ENCODE data around the gene RARRES2.

RARRES2 gene

DNA sequence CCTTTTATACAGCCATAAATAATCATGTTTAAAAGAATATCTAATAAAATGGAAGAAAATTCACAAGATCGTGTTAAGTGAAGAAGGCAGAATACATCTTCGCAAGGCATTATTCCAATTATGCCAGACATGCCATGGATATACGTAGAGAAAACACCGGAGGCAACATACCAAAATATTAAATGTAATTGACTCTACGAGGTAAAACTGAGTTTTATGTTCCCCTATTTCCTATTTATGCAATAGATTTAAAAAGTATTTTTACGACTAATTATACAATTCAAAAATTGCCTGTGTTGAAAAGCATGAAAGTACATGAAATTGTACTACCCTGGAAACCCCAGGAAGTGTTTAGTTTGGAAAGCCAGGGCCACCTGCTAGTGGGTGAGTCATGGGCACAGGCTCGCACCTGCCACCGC lies 26.3 kb upstream of the RARRES2 start:
- Histone ChIP-seq H3K27me3 (ENCODE audit: low read length) (no peaks in the 10 kb centered on the region), H3K9me2 (replicated peaks; ENCODE audit: insufficient read depth, low read length) (no peaks in the 10 kb centered on the region), H3K4me3 (ENCODE audit: insufficient read depth, low read length, poor library complexity, severe bottlenecking) (peak overlapping the region; percentile 58), H4K20me1 (ENCODE audit: low read depth, low read length) (no peaks in the 10 kb centered on the region), H3K36me3 (ENCODE audit: low read length) (no peaks in the 10 kb centered on the region), H2AFZ (ENCODE audit: low read depth, low read length, severe bottlenecking) (peak overlapping the region; percentile 57), H3K27ac (ENCODE audit: low read depth, low read length) (peak overlapping the region; percentile 37), H3K4me2 (ENCODE audit: low read depth, low read length, poor library complexity, severe bottlenecking) (peak overlapping the region; percentile 73), H3K79me2 (ENCODE audit: insufficient read depth, low read length) (no peaks in the 10 kb centered on the region), H3F3A (ENCODE audit: insufficient read depth) (peaks cover 11% of the 10 kb centered on the region; the same call in 1 of the 2 replicates), H3K9ac (ENCODE audit: low read length) (no peak overlapping the region), H3K9me3 (ENCODE audit: insufficient read depth, low read length) (no peaks in the 10 kb centered on the region)
- no peak for TF ChIP-seq EZH2phosphoT487 (conservative IDR thresholded peaks at IDR 0.05; ENCODE audit: low read length)
- TF ChIP-seq, protein P1, sequence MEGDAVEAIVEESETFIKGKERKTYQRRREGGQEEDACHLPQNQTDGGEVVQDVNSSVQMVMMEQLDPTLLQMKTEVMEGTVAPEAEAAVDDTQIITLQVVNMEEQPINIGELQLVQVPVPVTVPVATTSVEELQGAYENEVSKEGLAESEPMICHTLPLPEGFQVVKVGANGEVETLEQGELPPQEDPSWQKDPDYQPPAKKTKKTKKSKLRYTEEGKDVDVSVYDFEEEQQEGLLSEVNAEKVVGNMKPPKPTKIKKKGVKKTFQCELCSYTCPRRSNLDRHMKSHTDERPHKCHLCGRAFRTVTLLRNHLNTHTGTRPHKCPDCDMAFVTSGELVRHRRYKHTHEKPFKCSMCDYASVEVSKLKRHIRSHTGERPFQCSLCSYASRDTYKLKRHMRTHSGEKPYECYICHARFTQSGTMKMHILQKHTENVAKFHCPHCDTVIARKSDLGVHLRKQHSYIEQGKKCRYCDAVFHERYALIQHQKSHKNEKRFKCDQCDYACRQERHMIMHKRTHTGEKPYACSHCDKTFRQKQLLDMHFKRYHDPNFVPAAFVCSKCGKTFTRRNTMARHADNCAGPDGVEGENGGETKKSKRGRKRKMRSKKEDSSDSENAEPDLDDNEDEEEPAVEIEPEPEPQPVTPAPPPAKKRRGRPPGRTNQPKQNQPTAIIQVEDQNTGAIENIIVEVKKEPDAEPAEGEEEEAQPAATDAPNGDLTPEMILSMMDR (IDR thresholded peaks at IDR 0.05; ENCODE audit: insufficient read depth, low read length, poor library complexity, severe bottlenecking) = no peak

DNA sequence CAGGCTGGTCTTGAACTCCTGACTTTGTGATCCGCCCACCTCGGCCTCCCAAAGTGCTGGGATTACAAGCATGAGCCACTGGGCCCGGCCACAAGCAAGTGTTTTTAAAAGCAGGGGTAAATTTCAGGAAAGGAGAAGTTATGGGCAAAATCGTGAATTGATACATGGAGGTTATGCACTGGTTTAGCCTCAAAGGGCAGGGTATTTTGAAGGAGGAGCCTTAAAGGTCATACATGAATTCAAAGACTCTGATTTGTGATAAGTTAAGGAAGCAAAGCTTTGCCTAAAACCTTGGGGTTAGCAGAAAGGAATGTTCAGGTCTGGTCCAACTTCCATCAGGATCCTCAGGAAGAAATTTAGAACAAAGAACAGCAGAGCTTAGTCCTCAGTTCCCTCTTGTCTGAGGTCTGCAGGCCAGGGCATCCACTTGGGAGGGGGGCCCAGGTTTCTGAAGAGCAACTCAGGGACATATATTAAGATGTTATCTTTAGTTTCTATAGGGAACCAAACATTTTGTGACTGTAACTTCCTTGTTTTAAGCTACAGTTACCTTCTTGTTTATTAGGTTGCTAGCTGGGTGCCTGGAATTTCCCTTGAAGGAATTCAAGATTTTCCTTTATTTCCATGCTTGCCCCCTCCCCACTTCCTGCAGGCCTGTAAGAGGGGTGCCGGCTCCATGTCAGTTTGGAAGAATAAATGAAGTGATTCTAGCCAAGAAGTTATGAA lies 24.4 kb upstream of the RARRES2 start:
- Histone ChIP-seq H3K27me3 (ENCODE audit: low read length) (no peaks in the 10 kb centered on the region), H3K4me2 (ENCODE audit: low read depth, low read length, poor library complexity, severe bottlenecking) (no peak overlapping the region), H4K20me1 (ENCODE audit: low read depth, low read length) (no peaks in the 10 kb centered on the region), H3F3A (ENCODE audit: insufficient read depth) (peaks cover 11% of the 10 kb centered on the region; the same call in 1 of the 2 replicates), H3K36me3 (ENCODE audit: low read length) (no peaks in the 10 kb centered on the region), H3K9ac (ENCODE audit: low read length) (no peak overlapping the region), H3K9me2 (replicated peaks; ENCODE audit: insufficient read depth, low read length) (no peaks in the 10 kb centered on the region), H3K9me3 (ENCODE audit: insufficient read depth, low read length) (no peaks in the 10 kb centered on the region), H3K4me3 (ENCODE audit: insufficient read depth, low read length, poor library complexity, severe bottlenecking) (no peak overlapping the region), H3K27ac (ENCODE audit: low read depth, low read length) (no peak overlapping the region), H2AFZ (ENCODE audit: low read depth, low read length, severe bottlenecking) (no peak overlapping the region), H3K79me2 (ENCODE audit: insufficient read depth, low read length) (no peaks in the 10 kb centered on the region)
- no peak for TF ChIP-seq EZH2phosphoT487 (conservative IDR thresholded peaks at IDR 0.05; ENCODE audit: low read length)

DNA sequence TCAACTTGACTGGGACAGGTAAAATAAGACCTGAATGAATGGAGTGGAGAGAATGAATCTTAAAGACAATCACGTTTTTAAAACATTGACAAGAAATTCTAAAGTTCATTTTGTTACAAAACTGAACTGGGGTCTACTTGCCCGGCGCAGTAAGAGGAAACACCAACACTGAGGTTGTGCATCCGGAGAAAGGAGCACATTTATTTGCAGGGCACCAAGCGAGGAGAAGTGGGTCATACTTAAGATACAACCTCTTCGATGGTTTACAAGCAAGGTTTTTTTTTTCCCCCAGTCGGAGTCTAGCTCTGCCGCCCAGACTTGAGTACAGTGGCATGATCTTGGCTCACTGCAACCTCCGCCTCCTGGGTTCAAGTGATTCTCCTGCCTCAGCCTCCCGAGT lies 23.8 kb upstream of the RARRES2 start:
- peaks cover 11% of the 10 kb centered on the region; the same call in 1 of the 2 replicates for H3F3A ChIP-seq (ENCODE audit: insufficient read depth)
- no peak overlapping the region for H3K4me3 ChIP-seq (ENCODE audit: insufficient read depth, low read length, poor library complexity, severe bottlenecking)
- H3K79me2 ChIP-seq (ENCODE audit: insufficient read depth, low read length) = no peaks in the 10 kb centered on the region
- no peak overlapping the region for H3K9ac ChIP-seq (ENCODE audit: low read length)
- TF ChIP-seq EZH2phosphoT487 (conservative IDR thresholded peaks at IDR 0.05; ENCODE audit: low read length) = no peak
- TF ChIP-seq, protein P1 (IDR thresholded peaks at IDR 0.05; ENCODE audit: insufficient read depth, low read length, poor library complexity, severe bottlenecking) = no peak
- H3K9me2 ChIP-seq (replicated peaks; ENCODE audit: insufficient read depth, low read length) = no peaks in the 10 kb centered on the region
- no peak overlapping the region for H3K4me2 ChIP-seq (ENCODE audit: low read depth, low read length, poor library complexity, severe bottlenecking)
- H3K27ac ChIP-seq (ENCODE audit: low read depth, low read length) = no peak overlapping the region
- no peaks in the 10 kb centered on the region for H4K20me1 ChIP-seq (ENCODE audit: low read depth, low read length)
- no peaks in the 10 kb centered on the region for H3K36me3 ChIP-seq (ENCODE audit: low read length)
- 0 out of 2 replicates have a peak, but pooled peaks cover under 1% of the 10 kb centered on the region for H3K27me3 ChIP-seq (ENCODE audit: low read length)
- no peaks in the 10 kb centered on the region for H3K9me3 ChIP-seq (ENCODE audit: insufficient read depth, low read length)
- H2AFZ ChIP-seq (ENCODE audit: low read depth, low read length, severe bottlenecking) = no peak overlapping the region

DNA sequence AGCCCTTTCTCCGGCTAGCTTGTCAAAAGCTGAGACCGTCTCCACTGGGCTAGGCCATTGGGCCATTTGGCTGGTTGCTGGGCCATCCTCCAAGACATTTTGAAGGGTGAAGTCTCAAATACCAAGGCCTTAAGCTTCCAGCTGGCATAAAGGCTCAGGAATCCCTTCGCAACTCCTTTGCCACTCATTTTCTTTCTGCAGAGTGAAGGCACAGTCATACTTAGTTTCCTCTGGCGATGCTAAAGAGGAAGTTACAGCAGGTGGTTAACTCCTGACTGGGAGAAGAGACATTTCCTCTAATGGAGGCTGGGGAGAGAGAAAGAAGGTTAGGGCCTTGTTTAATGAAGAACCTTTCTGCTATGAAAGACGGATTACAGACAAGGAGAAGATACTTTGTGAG lies 22.4 kb upstream of the RARRES2 start:
- H3K9me3 ChIP-seq (ENCODE audit: insufficient read depth, low read length) = no peaks in the 10 kb centered on the region
- 0 out of 2 replicates have a peak, but pooled peaks cover 3% of the 10 kb centered on the region for H3K27me3 ChIP-seq (ENCODE audit: low read length)
- peaks cover 11% of the 10 kb centered on the region; the same call in 1 of the 2 replicates for H3F3A ChIP-seq (ENCODE audit: insufficient read depth)
- no peak overlapping the region for H3K4me3 ChIP-seq (ENCODE audit: insufficient read depth, low read length, poor library complexity, severe bottlenecking)
- H3K79me2 ChIP-seq (ENCODE audit: insufficient read depth, low read length) = no peaks in the 10 kb centered on the region
- no peak overlapping the region for H3K4me2 ChIP-seq (ENCODE audit: low read depth, low read length, poor library complexity, severe bottlenecking)
- H3K27ac ChIP-seq (ENCODE audit: low read depth, low read length) = no peak overlapping the region
- no peak overlapping the region for H2AFZ ChIP-seq (ENCODE audit: low read depth, low read length, severe bottlenecking)
- no peaks in the 10 kb centered on the region for H3K9me2 ChIP-seq (replicated peaks; ENCODE audit: insufficient read depth, low read length)
- H4K20me1 ChIP-seq (ENCODE audit: low read depth, low read length) = no peaks in the 10 kb centered on the region
- no peak for TF ChIP-seq EZH2phosphoT487 (conservative IDR thresholded peaks at IDR 0.05; ENCODE audit: low read length)
- TF ChIP-seq, protein P1 (IDR thresholded peaks at IDR 0.05; ENCODE audit: insufficient read depth, low read length, poor library complexity, severe bottlenecking) = no peak
- no peaks in the 10 kb centered on the region for H3K36me3 ChIP-seq (ENCODE audit: low read length)
- no peak overlapping the region for H3K9ac ChIP-seq (ENCODE audit: low read length)

Data from SU-DHL-6 (cell line).